ENCODE measurements around the gene MCU.
"Not testable (repeated sequence)": the region's sequence is repeated elsewhere in the genome, so short reads cannot be mapped to it uniquely, and the experiment has no call there.

Gene MCU

GRCh38 chr10:72682638-72683037 lies 9.3 kb upstream of the MCU start:
- H3K36me3 ChIP-seq: no peaks in the 10 kb centered on the region
- H4K20me1 ChIP-seq: no peaks in the 10 kb centered on the region
- H3K9ac ChIP-seq: no peak overlapping the region
- H3K27ac ChIP-seq: no peak overlapping the region
- H3K9me3 ChIP-seq (replicated peaks in 1 of 11): no peaks in the 10 kb centered on the region
- H3K27me3 ChIP-seq: no peaks in the 10 kb centered on the region
- peaks cover 0 to 4% (median 0%) of the 10 kb centered on the region in 10 experiments; a peak in 4 of 20 replicates for H3K4me1 ChIP-seq
- no peak overlapping the region for H3K4me3 ChIP-seq
- H3K4me2 ChIP-seq: no peak overlapping the region
- no peak for TF ChIP-seq Cebpa-rat (IDR thresholded peaks at IDR 0.05)

DNA sequence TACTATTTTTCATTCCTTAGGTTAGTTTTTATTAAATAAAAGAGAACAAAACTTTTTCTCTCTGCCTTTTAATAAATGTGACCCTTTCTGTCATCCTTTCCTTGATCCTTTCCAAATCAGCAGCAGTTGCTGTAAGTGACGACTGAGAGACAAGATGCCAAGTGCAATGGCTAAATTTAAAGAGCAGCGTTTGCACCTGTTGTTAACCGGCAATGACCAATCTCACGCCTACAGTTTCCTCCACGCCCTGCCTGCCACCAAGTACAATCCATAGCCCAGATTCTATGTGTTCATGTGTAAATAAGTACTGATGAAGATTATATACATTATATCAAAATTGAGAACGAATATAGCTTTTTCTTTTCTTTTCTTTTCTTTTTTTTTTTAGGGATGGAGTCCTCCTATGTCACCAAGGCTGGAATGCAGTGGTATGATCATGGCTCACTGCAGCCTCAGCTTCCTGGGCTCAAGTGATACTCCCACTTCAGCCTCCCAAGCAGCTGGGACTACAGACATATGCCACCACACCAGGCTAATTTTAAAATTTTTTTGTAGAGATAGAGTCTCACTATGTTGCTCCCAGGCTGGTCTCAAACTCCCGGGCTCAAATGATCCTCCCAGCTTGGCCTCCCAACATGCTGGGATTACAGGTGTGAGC lies 6.5 kb upstream of the MCU start:
- H3K9ac ChIP-seq: no peak overlapping the region
- no peak overlapping the region for H3K27ac ChIP-seq
- peaks cover 0 to 10% (median 0%) of the 10 kb centered on the region in 10 experiments; a peak in 5 of 20 replicates for H3K4me1 ChIP-seq
- H3K27me3 ChIP-seq: no peaks in the 10 kb centered on the region
- H3K4me2 ChIP-seq: no peak overlapping the region
- H4K20me1 ChIP-seq: no peaks in the 10 kb centered on the region
- H3K4me3 ChIP-seq: no peak overlapping the region
- H3K36me3 ChIP-seq: no peaks in the 10 kb centered on the region
- H3K9me3 ChIP-seq (replicated peaks in 1 of 11): no peaks in the 10 kb centered on the region
- TF ChIP-seq Cebpa-rat (IDR thresholded peaks at IDR 0.05): no peak

DNA sequence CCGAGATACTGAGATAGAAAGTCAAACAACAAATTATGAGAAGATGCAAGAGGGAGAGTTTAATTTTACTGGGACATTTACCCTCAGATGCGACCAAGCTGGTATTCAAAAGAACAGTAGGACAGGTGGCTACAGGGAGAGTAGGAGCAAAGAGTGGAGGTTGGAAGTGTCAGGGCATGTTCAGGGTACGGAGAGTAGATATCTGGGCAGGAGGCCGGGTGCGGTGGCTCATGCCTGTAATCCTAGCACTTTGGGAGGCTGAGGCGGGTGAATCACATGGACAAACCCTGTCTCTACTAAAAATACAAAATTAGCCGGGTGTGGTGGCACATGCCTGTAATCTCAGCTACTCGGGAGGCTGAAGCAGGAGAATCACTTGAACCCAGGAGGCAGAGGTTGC lies 5.5 kb upstream of the MCU start:
- not testable (repeated sequence) for H3K4me2 ChIP-seq; H4K20me1 ChIP-seq; H3K36me3 ChIP-seq; H3K27me3 ChIP-seq; H3K27ac ChIP-seq; H3K9ac ChIP-seq; H3K4me3 ChIP-seq; H3K9me3 ChIP-seq (replicated peaks in 1 of 11)
- H3K4me1 ChIP-seq: peaks cover 0 to 11% (median 2%) of the 10 kb centered on the region in 10 experiments; a peak in 8 of 20 replicates

DNA sequence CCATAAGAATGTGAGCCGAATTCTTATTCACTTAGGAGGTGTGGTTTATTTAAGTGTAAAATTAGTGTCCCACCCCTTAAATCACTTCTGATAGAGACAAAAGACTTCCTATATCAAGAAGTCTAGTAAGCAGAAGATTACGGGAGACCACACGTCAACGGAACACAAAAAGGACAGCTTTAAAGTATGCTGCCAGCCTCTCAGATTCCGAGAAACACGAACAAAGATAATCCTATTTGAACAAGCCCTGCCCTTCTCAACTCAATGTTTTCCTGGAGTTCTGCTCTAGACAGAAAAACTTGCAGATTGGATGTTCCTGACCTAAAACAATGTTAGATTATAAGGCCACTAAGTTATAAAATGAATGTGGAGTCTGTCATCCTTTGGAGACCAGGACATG lies 4.9 kb upstream of the MCU start:
- Histone ChIP-seq H3K27ac (no peak overlapping the region), H3K9ac (no peak overlapping the region), H3K36me3 (no peaks in the 10 kb centered on the region), H3K4me2 (no peak overlapping the region), H3K27me3 (no peaks in the 10 kb centered on the region), H3K9me3 (replicated peaks in 1 of 11) (no peaks in the 10 kb centered on the region), H3K4me1 (peaks cover 0 to 14% (median 5%) of the 10 kb centered on the region in 10 experiments; a peak in 8 of 20 replicates), H4K20me1 (no peaks in the 10 kb centered on the region), H3K4me3 (no peak overlapping the region)
- no peak for TF ChIP-seq Cebpa-rat (IDR thresholded peaks at IDR 0.05)

DNA sequence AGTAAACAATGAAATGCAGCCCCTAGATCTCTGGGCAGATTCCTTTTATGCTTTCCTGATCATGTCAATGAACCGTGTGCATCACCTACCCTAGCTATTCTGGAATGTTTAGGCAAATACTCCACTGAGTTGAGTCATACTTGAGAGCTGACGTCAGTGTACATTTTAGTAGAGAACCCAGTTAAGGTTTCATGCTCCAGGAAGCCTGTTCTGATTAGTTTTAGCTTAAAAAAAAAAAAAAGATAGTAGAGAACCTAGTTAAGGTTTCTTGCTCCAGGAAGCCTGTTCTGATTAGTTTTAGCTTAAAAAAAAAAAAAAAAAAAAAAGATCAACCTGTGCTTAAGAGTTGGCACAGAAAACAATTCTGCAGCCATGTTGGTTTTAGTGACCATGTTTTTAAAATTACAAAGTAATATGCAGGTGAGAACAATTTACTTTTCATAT lies 3.7 kb upstream of the MCU start:
- H3K27ac ChIP-seq: no peak overlapping the region
- H4K20me1 ChIP-seq: peaks cover 0 to 8% (median 3%) of the 10 kb centered on the region in 11 experiments; a peak in 7 of 22 replicates
- no peak for TF ChIP-seq Cebpa-rat (IDR thresholded peaks at IDR 0.05)
- no peak overlapping the region for H3K4me3 ChIP-seq
- H3K4me1 ChIP-seq: peaks cover 2 to 17% (median 10%) of the 10 kb centered on the region in 10 experiments
- no peaks in the 10 kb centered on the region for H3K27me3 ChIP-seq
- H3K9me3 ChIP-seq (replicated peaks in 1 of 11): no peaks in the 10 kb centered on the region
- no peaks in the 10 kb centered on the region for H3K36me3 ChIP-seq
- H3K9ac ChIP-seq: no peak overlapping the region
- peak overlapping the region in 3 of 11 experiments; percentile 1 to 29 (median 9); a peak in 1 of 22 replicates for H3K4me2 ChIP-seq

- Histone ChIP-seq H3K9me3 (replicated peaks in 1 of 11) (no peaks in the 10 kb centered on the region), H3K27ac (no peak overlapping the region), H3K27me3 (no peaks in the 10 kb centered on the region), H3K4me2 (no peak overlapping the region), H3K9ac (no peak overlapping the region), H3K4me1 (peaks cover 17 to 32% (median 24%) of the 10 kb centered on the region in 10 experiments), H3K4me3 (no peak overlapping the region), H3K36me3 (no peaks in the 10 kb centered on the region), H4K20me1 (peaks cover under 1 to 22% (median 17%) of the 10 kb centered on the region in 11 experiments; a peak in 11 of 22 replicates)
- no peak for TF ChIP-seq Cebpa-rat (IDR thresholded peaks at IDR 0.05)
Measured at GRCh38 chr10:72689660-72690059, 2.3 kb upstream of the MCU start.

DNA sequence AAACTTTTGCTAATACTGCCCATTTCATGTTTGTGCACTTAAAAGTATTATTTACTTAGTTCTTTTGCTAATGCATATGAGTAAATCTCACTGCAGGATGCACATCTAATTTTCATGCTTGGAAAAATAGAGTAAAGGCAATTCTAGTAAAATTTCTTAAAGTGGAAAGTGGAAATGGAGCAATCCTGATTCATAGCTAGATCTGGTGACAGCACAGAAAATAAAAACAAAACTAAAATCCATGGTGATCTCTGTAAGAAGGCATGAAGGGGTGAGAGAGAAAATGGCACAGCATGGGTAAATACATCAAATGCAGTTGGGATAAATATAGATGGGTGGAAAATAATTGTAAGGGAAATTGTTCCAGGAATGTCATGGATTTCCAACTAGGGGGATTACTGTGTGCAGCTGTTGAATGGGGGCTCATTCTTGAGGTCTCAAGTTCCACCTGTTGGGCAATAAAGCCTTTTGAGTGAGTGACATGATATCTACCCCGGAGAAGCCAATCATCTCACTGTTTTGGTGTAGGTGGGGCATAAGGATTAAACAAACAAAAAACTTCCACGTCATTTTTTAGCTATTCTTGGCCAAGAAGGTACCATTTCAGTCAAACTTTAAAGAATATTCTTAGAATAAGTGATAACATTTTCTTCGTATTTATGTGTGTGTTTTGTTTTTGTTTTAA lies 1.7 kb upstream of the MCU start:
- no peak overlapping the region for H3K4me2 ChIP-seq
- H3K4me1 ChIP-seq: peaks cover 22 to 37% (median 29%) of the 10 kb centered on the region in 10 experiments
- TF ChIP-seq Cebpa-rat (IDR thresholded peaks at IDR 0.05): no peak

DNA sequence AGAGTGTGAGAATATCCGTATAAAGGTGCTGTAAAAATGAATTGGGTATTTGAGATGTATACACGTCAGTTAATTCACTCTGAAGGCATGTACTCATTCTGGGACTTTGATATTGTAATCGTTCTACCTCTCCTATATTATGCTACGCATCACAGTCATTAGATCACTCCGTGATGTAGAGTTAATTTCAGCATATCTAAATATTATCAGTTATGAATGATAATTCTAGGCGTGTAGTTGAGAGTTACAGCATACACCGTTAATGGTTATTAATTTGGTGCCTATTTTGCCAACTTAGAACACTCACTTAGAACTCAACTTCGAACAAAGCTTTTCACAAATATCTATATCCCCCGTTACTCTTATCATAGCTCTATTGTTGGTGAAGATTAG lies 477 bp upstream of the MCU start:
- H3K27ac ChIP-seq: peak overlapping the region in 2 of 11 experiments; percentile 93 to 98; a peak in 2 of 22 replicates
- H3K4me3 ChIP-seq: peak overlapping the region; percentile 75 to 91 (median 86); a peak in 19 of 20 replicates
- no peaks in the 10 kb centered on the region for H3K27me3 ChIP-seq
- H3K4me1 ChIP-seq: peaks cover 28 to 44% (median 36%) of the 10 kb centered on the region in 10 experiments
- peak overlapping the region; percentile 50 to 82 (median 67) for H3K4me2 ChIP-seq
- no peaks in the 10 kb centered on the region for H3K9me3 ChIP-seq (replicated peaks in 1 of 11)
- peak overlapping the region in 9 of 11 experiments; percentile 92 to 98 (median 97); a peak in 12 of 22 replicates for H3K9ac ChIP-seq
- no peaks in the 10 kb centered on the region for H3K36me3 ChIP-seq
- TF ChIP-seq Cebpa-rat (IDR thresholded peaks at IDR 0.05): no peak
- H4K20me1 ChIP-seq: peaks cover 6 to 38% (median 26%) of the 10 kb centered on the region in 11 experiments; a peak in 15 of 22 replicates

More for the DNA sequence above, 1.7 kb upstream of the MCU start:
- Histone ChIP-seq H3K9me3 (replicated peaks in 1 of 11) (no peaks in the 10 kb centered on the region), H3K27ac (no peak overlapping the region), H3K27me3 (no peaks in the 10 kb centered on the region), H3K9ac (no peak overlapping the region), H4K20me1 (peaks cover 5 to 27% (median 23%) of the 10 kb centered on the region in 11 experiments; a peak in 13 of 22 replicates), H3K36me3 (no peaks in the 10 kb centered on the region), H3K4me3 (no peak overlapping the region)

DNA sequence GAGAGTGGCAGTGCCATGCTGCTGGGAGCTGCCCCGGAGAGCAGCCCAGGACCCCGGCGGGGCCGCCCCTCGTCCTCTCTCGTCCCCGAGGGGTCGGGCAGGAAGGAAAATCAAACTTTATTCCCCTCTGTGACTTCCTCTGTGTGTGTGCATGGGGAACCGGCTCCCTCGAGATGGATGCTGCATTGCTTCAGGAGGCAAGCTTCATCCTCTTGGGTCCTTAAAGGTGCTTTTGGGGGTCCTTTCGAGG lies 726 bp downstream of the MCU start:
- H3K4me3 ChIP-seq: peak overlapping the region; percentile 75 to 91 (median 86)
- no peak for TF ChIP-seq Cebpa-rat (IDR thresholded peaks at IDR 0.05)
- H3K9me3 ChIP-seq (replicated peaks in 1 of 11): no peaks in the 10 kb centered on the region
- H4K20me1 ChIP-seq: peaks cover 6 to 47% (median 26%) of the 10 kb centered on the region in 11 experiments; a peak in 15 of 22 replicates
- no peaks in the 10 kb centered on the region for H3K27me3 ChIP-seq
- H3K4me2 ChIP-seq: peak overlapping the region; percentile 83 to 98 (median 91)
- H3K4me1 ChIP-seq: peaks cover 28 to 41% (median 36%) of the 10 kb centered on the region in 10 experiments
- peak overlapping the region; percentile 92 to 98 (median 96) for H3K9ac ChIP-seq
- H3K36me3 ChIP-seq: no peaks in the 10 kb centered on the region
- H3K27ac ChIP-seq: peak overlapping the region; percentile 89 to 98 (median 93); a peak in 21 of 22 replicates
